WTC11 (cell line): Measurements from ENCODE around the gene NUP93. TPM values are rescaled to one million over a fixed set of nuclear protein-coding genes. Genes with fewer than 3 reads are reported as not detected.

Experiments used
- ATAC-seq: fragments of 200-7000 bp; cut with Tn5 transposase; 2 replicates; pipeline ENCODE4 v1.10.0; 2021; ENCODE audit warnings: mild to moderate bottlenecking, moderate library complexity
- CTCF ChIA-PET: fragments of 300-600 bp; sonication (Branson Sonifier 250); formaldehyde crosslinking; loops from one replicate; lab custom pipeline; 2021; ENCODE audit warnings: antibody characterized with exemption; lab: Charles Lee
- POLR2A ChIA-PET: fragments of 350-600 bp; sonication (Branson Sonifier 250); formaldehyde crosslinking; loops from one replicate; lab custom pipeline; 2021; ENCODE audit warnings: antibody characterized with exemption; lab: Charles Lee
- DNase-seq: peaks from one replicate; pipeline ENCODE4 v3.0.0; 2021; ENCODE audit warnings: low spot score
- H3K27ac Mint-ChIP-seq: 2 replicates; pipeline ENCODE4 v1.8.0; 2021; ENCODE audit warnings: mixed read lengths
- H3K27me3 Mint-ChIP-seq: 2 replicates; pipeline ENCODE4 v1.8.0; 2021; ENCODE audit warnings: low read depth, mild to moderate bottlenecking, moderate library complexity, mixed read lengths
- H3K36me3 Mint-ChIP-seq: 2 replicates; pipeline ENCODE4 v1.8.0; 2021; ENCODE audit warnings: mixed read lengths
- H3K4me1 Mint-ChIP-seq: 2 replicates; pipeline ENCODE4 v1.8.0; 2022; ENCODE audit warnings: mixed read lengths
- H3K4me3 Mint-ChIP-seq: 2 replicates; pipeline ENCODE4 v1.8.0; 2021; ENCODE audit warnings: mild to moderate bottlenecking, moderate library complexity, mixed read lengths
- H3K9me3 Mint-ChIP-seq: 2 replicates; pipeline ENCODE4 v1.8.0; 2021; ENCODE audit warnings: mixed read lengths
- ARID4B ChIP-seq: sonication (generic); formaldehyde crosslinking; IDR thresholded peaks from 2 replicates; pipeline ENCODE4 v1.8.0; 2023; ENCODE audit warnings: missing genetic modification reagents, mild to moderate bottlenecking, borderline replicate concordance
- ATF1 ChIP-seq: sonication (generic); formaldehyde crosslinking; IDR thresholded peaks from 2 replicates; pipeline ENCODE4 v1.8.1; 2023; ENCODE audit warnings: mild to moderate bottlenecking, moderate library complexity, missing genetic modification reagents
- CREB1 ChIP-seq: sonication (generic); formaldehyde crosslinking; IDR thresholded peaks from 2 replicates; pipeline ENCODE4 v1.8.0; 2023; ENCODE audit warnings: mild to moderate bottlenecking, missing genetic modification reagents
- CTCF ChIP-seq: fragments of 200-600 bp; IDR thresholded peaks from 2 replicates; pipeline ENCODE4 v1.8.0; 2022; ENCODE audit warnings: antibody characterized with exemption
- E2F4 ChIP-seq: sonication (generic); formaldehyde crosslinking; IDR thresholded peaks from 2 replicates; pipeline ENCODE4 v1.8.1; 2022; ENCODE audit warnings: low read depth, mild to moderate bottlenecking, moderate library complexity, missing genetic modification reagents, borderline replicate concordance
- ETV6 ChIP-seq: sonication (generic); formaldehyde crosslinking; IDR thresholded peaks from 2 replicates; pipeline ENCODE4 v1.8.1; 2022; ENCODE audit warnings: mild to moderate bottlenecking, missing genetic modification reagents
- FOXP1 ChIP-seq: sonication (generic); formaldehyde crosslinking; IDR thresholded peaks from 2 replicates; pipeline ENCODE4 v1.8.0; 2022; ENCODE audit warnings: missing genetic modification reagents, mild to moderate bottlenecking, moderate library complexity, borderline replicate concordance
- GABPB1 ChIP-seq: sonication (generic); formaldehyde crosslinking; IDR thresholded peaks from 2 replicates; pipeline ENCODE4 v1.8.1; 2023; ENCODE audit warnings: mild to moderate bottlenecking, missing genetic modification reagents
- NFATC4 ChIP-seq: fragments of 250-450 bp; sonication (Bioruptor Pico); IDR thresholded peaks from 2 replicates; pipeline ENCODE4 v1.9.0; 2021; ENCODE audit warnings: mild to moderate bottlenecking
- PRRX2 ChIP-seq: fragments of 250-450 bp; sonication (Bioruptor Pico); IDR thresholded peaks from 2 replicates; pipeline ENCODE4 v1.8.0; 2021; ENCODE audit warnings: mild to moderate bottlenecking
- RELA ChIP-seq: sonication (generic); formaldehyde crosslinking; IDR thresholded peaks from 2 replicates; pipeline ENCODE4 v1.8.1; 2022; ENCODE audit warnings: missing genetic modification reagents, mild to moderate bottlenecking, borderline replicate concordance
- SMAD4 ChIP-seq: sonication (generic); formaldehyde crosslinking; IDR thresholded peaks from 2 replicates; pipeline ENCODE4 v1.8.0; 2022; ENCODE audit warnings: mild to moderate bottlenecking, missing genetic modification reagents
- SOX15 ChIP-seq: fragments of 250-450 bp; sonication (Bioruptor Pico); IDR thresholded peaks from 2 replicates; pipeline ENCODE4 v1.9.0; 2021; ENCODE audit warnings: mild to moderate bottlenecking
- SP1 ChIP-seq: sonication (generic); formaldehyde crosslinking; conservative IDR thresholded peaks from 2 replicates; pipeline ENCODE4 v1.8.1; 2022; ENCODE audit warnings: missing genetic modification reagents
- ZMAT4 ChIP-seq: fragments of 250-450 bp; sonication (Bioruptor Pico); IDR thresholded peaks from 2 replicates; pipeline ENCODE4 v1.9.0; 2021; ENCODE audit warnings: mild to moderate bottlenecking
- ZNF416 ChIP-seq: fragments of 250-450 bp; sonication (Bioruptor Pico); IDR thresholded peaks from 2 replicates; pipeline ENCODE4 v1.9.0; 2021; ENCODE audit warnings: mild to moderate bottlenecking, inconsistent platforms
- ZNF512 ChIP-seq: sonication (generic); formaldehyde crosslinking; IDR thresholded peaks from 2 replicates; pipeline ENCODE4 v1.8.1; 2022; ENCODE audit warnings: missing genetic modification reagents, borderline replicate concordance
- ZNF671 ChIP-seq: fragments of 250-450 bp; sonication (Bioruptor Pico); IDR thresholded peaks from 2 replicates; pipeline ENCODE4 v1.8.0; 2021; ENCODE audit warnings: mild to moderate bottlenecking
- total RNA-seq: library from RNA; stranded (reverse); gene quantifications from 3 replicates; pipeline ENCODE4 v1.2.3, GENCODE V29; 2021

Gene NUP93
- total RNA-seq, 1 experiment from 2014 or later, result 185 TPM

- CTCF ChIA-PET, result interaction anchor here (0.6 to 1.3 kb wide), 4 partner anchors 9 to 329 kb away, joined by 3 to 6 read pairs (median 3); no protein-coding TSS in a partner anchor
- POLR2A ChIA-PET, result no interaction called here
- ATAC-seq (no peak), DNase-seq (no peak)
- Mint-ChIP-seq H3K36me3 (no peaks in the 10 kb centered on the region), H3K27me3 (no peaks in the 10 kb centered on the region), H3K4me1 (peaks cover 6% of the 10 kb centered on the region), H3K9me3 (no peaks in the 10 kb centered on the region), H3K27ac (no peak overlapping the region), H3K4me3 (no peak overlapping the region)
- TF ChIP-seq ZMAT4 (CRISPR knock-in tag) (no peak), GABPB1 (CRISPR knock-in tag) (0 out of 2 replicates have a peak, but pooled peaks have one; percentile 8)
Observed at GRCh38 chr16:56860226-56861020, 130.5 kb downstream of the NUP93 start.

GRCh38 chr16:56861092-56861610 lies 131.2 kb downstream of the NUP93 start:
- Mint-ChIP-seq H3K4me3 (no peak overlapping the region), H3K4me1 (peaks cover 6% of the 10 kb centered on the region), H3K9me3 (no peaks in the 10 kb centered on the region), H3K36me3 (no peaks in the 10 kb centered on the region), H3K27ac (no peak overlapping the region), H3K27me3 (no peaks in the 10 kb centered on the region)
- TF ChIP-seq CTCF (no peak), E2F4 (CRISPR knock-in tag) (no peak), NFATC4 (CRISPR knock-in tag) (no peak), ZNF671 (CRISPR knock-in tag) (no peak), ETV6 (CRISPR knock-in tag) (no peak), SMAD4 (no peak), ZNF416 (no peak), ZMAT4 (CRISPR knock-in tag) (no peak), FOXP1 (no peak)
- ChIA-PET POLR2A (no interaction called here), CTCF (interaction anchor here (1.0 kb wide), 1 partner anchor 10 kb away, joined by 6 read pairs; no protein-coding TSS in a partner anchor)
- ATAC-seq (no peak), DNase-seq (no peak)

GRCh38 chr16:56861756-56862155 lies 131.8 kb downstream of the NUP93 start:
- DNase-seq (no peak), ATAC-seq (no peak)
- TF ChIP-seq SOX15 (no peak), ZNF671 (CRISPR knock-in tag) (no peak)
- no peaks in the 10 kb centered on the region for H3K9me3 Mint-ChIP-seq
- H3K27me3 Mint-ChIP-seq, result no peaks in the 10 kb centered on the region
- H3K4me1 Mint-ChIP-seq, result peaks cover 6% of the 10 kb centered on the region
- H3K36me3 Mint-ChIP-seq, result no peaks in the 10 kb centered on the region
- POLR2A ChIA-PET, result no interaction called here
- H3K4me3 Mint-ChIP-seq, result no peak overlapping the region
- CTCF ChIA-PET, result interaction anchor here (0.6 to 1.0 kb wide), 2 partner anchors 11 to 72 kb away, joined by 3 to 6 read pairs; no protein-coding TSS in a partner anchor
- peak overlapping the region; percentile 33; the same call in 1 of the 2 replicates for H3K27ac Mint-ChIP-seq

- Mint-ChIP-seq H3K36me3 (no peaks in the 10 kb centered on the region), H3K4me3 (no peak overlapping the region), H3K27ac (no peak overlapping the region), H3K9me3 (no peaks in the 10 kb centered on the region), H3K4me1 (peaks cover 6% of the 10 kb centered on the region), H3K27me3 (no peaks in the 10 kb centered on the region)
- ChIA-PET POLR2A (no interaction called here), CTCF (interaction anchor here (0.7 to 1.7 kb wide), 2 partner anchors 11 to 14 kb away, joined by 3 to 8 read pairs; no protein-coding TSS in a partner anchor)
- ATAC-seq (no peak), DNase-seq (no peak)
- no peak for TF ChIP-seq SP1 (CRISPR knock-in tag)
- no peak for TF ChIP-seq RELA (CRISPR knock-in tag)
- TF ChIP-seq ARID4B, result no peak
- TF ChIP-seq ZNF671 (CRISPR knock-in tag), result no peak
- no peak for TF ChIP-seq PRRX2 (CRISPR knock-in tag)
- no peak for TF ChIP-seq ATF1 (CRISPR knock-in tag)
- TF ChIP-seq ZNF512 (CRISPR knock-in tag), result no peak
- TF ChIP-seq CREB1, result no peak
Observed at GRCh38 chr16:56862776-56863175, 132.8 kb downstream of the NUP93 start.
